ENCODE data around the gene DNAJC24. TPM values are rescaled to one million over a fixed set of nuclear protein-coding genes. Genes with fewer than 3 reads are reported as not detected.

DNAJC24 gene
- total and polyA plus RNA-seq, 2 experiments from 2014 or later = 6.1 to 12.2 TPM

DNA sequence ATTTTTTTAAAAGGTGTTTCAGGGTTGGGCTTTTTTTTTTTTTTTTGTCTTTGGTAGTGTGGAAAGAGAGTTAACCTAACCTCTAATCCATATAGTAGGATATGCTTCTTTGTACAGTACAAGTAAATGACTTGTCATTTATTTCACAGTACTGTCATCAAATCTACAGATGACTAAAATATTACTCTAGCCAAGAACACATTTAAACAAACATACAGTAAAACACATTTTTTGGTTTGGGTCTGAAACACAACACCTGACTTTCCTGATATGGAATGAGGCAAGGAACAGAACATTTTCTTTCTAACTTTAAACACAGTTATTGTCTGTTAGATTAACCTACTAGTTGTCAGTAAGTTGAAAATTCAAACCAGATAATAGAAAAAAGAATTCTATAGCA is 71.6 kb downstream of the DNAJC24 start:
- Histone ChIP-seq H3K9me3 (ENCODE audit: low read depth) (no peaks in the 10 kb centered on the region), H3K4me3 (no peak overlapping the region), H3K36me3 (no peaks in the 10 kb centered on the region), H3K27ac (no peak overlapping the region), H3K27me3 (no peaks in the 10 kb centered on the region), H3K4me1 (ENCODE audit: low read depth) (no peaks in the 10 kb centered on the region)
- no peak for DNase-seq (ENCODE audit: low read depth in 1 of 2, low spot score in 1 of 2)
- TF ChIP-seq, protein P1, sequence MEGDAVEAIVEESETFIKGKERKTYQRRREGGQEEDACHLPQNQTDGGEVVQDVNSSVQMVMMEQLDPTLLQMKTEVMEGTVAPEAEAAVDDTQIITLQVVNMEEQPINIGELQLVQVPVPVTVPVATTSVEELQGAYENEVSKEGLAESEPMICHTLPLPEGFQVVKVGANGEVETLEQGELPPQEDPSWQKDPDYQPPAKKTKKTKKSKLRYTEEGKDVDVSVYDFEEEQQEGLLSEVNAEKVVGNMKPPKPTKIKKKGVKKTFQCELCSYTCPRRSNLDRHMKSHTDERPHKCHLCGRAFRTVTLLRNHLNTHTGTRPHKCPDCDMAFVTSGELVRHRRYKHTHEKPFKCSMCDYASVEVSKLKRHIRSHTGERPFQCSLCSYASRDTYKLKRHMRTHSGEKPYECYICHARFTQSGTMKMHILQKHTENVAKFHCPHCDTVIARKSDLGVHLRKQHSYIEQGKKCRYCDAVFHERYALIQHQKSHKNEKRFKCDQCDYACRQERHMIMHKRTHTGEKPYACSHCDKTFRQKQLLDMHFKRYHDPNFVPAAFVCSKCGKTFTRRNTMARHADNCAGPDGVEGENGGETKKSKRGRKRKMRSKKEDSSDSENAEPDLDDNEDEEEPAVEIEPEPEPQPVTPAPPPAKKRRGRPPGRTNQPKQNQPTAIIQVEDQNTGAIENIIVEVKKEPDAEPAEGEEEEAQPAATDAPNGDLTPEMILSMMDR (IDR thresholded peaks at IDR 0.05; ENCODE audit: low read depth, low read length) = no peak

DNA sequence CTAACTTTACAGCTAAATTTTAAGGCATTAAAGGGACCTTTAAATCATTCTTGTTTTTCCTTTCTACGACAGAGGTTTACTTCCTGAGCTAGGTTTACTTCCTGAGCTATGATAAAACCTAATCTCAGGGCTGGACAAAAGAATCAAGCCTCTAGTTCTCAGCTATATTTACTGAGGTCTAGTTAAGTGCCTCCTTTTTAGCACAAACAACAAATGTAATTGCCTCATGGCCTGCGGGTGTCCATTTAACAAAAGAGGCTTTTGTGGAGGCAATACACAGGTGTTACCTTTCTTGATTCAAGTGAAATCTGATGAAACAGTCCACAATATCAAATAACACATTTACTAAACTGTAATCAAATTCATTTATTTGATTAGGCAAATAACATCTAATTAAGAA is 72.4 kb downstream of the DNAJC24 start:
- Histone ChIP-seq H3K4me1 (ENCODE audit: low read depth) (no peaks in the 10 kb centered on the region), H3K4me3 (no peak overlapping the region), H3K27ac (no peak overlapping the region), H3K36me3 (no peaks in the 10 kb centered on the region), H3K27me3 (no peaks in the 10 kb centered on the region), H3K9me3 (ENCODE audit: low read depth) (no peaks in the 10 kb centered on the region)
- TF ChIP-seq, protein P1 (IDR thresholded peaks at IDR 0.05; ENCODE audit: low read depth, low read length) = no peak
- no peak for DNase-seq (ENCODE audit: low read depth in 1 of 2, low spot score in 1 of 2)

DNA sequence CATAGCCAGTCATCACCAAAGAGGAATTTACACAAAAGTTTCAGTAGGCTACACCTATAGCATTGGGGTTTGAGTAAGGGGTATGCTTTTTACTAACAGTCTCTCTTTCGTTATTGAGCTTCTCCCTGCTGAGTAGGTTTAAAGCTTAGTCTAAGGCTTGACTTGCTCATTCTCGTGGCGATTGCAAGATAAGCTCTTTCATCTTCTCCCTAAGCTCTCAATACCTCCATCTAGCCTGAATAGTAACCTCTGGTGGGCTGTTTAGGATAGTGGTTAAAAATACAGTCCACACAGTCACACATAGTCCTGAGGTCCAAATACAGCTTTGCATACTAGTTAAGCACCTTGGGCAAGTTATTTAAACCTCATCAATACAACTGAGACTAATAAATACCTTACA is 74.1 kb downstream of the DNAJC24 start:
- Histone ChIP-seq H3K27ac (no peak overlapping the region), H3K36me3 (no peaks in the 10 kb centered on the region), H3K4me3 (no peak overlapping the region), H3K9me3 (ENCODE audit: low read depth) (no peaks in the 10 kb centered on the region), H3K27me3 (no peaks in the 10 kb centered on the region), H3K4me1 (ENCODE audit: low read depth) (no peaks in the 10 kb centered on the region)
- TF ChIP-seq, protein P1 (IDR thresholded peaks at IDR 0.05; ENCODE audit: low read depth, low read length) = no peak
- no peak for DNase-seq (ENCODE audit: low read depth in 1 of 2, low spot score in 1 of 2)

- Histone ChIP-seq H3K36me3 (no peaks in the 10 kb centered on the region), H3K27ac (no peak overlapping the region), H3K9me3 (ENCODE audit: low read depth) (no peaks in the 10 kb centered on the region), H3K27me3 (no peaks in the 10 kb centered on the region), H3K4me1 (ENCODE audit: low read depth) (no peaks in the 10 kb centered on the region), H3K4me3 (no peak overlapping the region)
- TF ChIP-seq, protein P1 (IDR thresholded peaks at IDR 0.05; ENCODE audit: low read depth, low read length) = no peak
- no peak for DNase-seq (ENCODE audit: low read depth in 1 of 2, low spot score in 1 of 2)
Measured at GRCh38 chr11:31445621-31446020, 76.0 kb downstream of the DNAJC24 start.

DNA sequence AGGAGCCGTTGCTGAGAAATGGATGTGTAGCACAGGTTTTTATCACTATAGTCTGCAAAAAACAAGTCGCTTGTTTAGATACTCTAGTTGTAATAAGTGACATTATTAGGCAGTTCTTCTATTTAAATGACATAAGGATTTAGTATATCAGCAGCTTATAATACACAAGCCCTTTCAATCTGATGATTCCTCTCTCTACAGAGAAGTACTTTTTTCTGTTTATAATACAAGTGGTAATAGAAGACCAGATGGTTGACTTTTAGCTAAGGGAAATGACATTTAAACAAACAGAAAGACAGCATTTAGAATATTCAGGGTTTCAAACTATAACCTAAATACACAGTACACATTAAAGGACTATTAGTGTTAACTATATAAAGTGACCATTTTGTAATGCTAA is 79.4 kb downstream of the DNAJC24 start:
- H3K9me3 ChIP-seq (ENCODE audit: low read depth) = no peaks in the 10 kb centered on the region
- H3K36me3 ChIP-seq = no peaks in the 10 kb centered on the region
- TF ChIP-seq, protein P1 (IDR thresholded peaks at IDR 0.05; ENCODE audit: low read depth, low read length) = no peak
- H3K4me1 ChIP-seq (ENCODE audit: low read depth) = no peaks in the 10 kb centered on the region
- H3K27ac ChIP-seq = no peak overlapping the region
- DNase-seq (ENCODE audit: low read depth in 1 of 2, low spot score in 1 of 2) = no peak
- H3K4me3 ChIP-seq = no peak overlapping the region
- H3K27me3 ChIP-seq = no peaks in the 10 kb centered on the region

- no peak for DNase-seq (ENCODE audit: low read depth in 1 of 2, low spot score in 1 of 2)
- H3K27ac ChIP-seq = no peak overlapping the region
- no peak overlapping the region for H3K4me3 ChIP-seq
- H3K36me3 ChIP-seq = no peaks in the 10 kb centered on the region
- TF ChIP-seq, protein P1 (IDR thresholded peaks at IDR 0.05; ENCODE audit: low read depth, low read length) = no peak
- no peaks in the 10 kb centered on the region for H3K4me1 ChIP-seq (ENCODE audit: low read depth)
- H3K27me3 ChIP-seq = no peaks in the 10 kb centered on the region
- H3K9me3 ChIP-seq (ENCODE audit: low read depth) = no peaks in the 10 kb centered on the region
Measured at GRCh38 chr11:31450841-31451240, 81.2 kb downstream of the DNAJC24 start.

Data from cardiac muscle cell (in vitro differentiated cells and primary cell).